ENCODE measurements around the gene ANKRD2.
"Not testable (repeated sequence)": the region's sequence is repeated elsewhere in the genome, so short reads cannot be mapped to it uniquely, and the experiment has no call there.

The ANKRD2 gene

GRCh38 chr10:97574374-97575126 lies 2.0 kb downstream of the ANKRD2 start:
- Mint-ChIP-seq H3K9me3 (no peaks in the 10 kb centered on the region), H3K4me3 (no peak overlapping the region), H3K27ac (no peak overlapping the region), H3K4me1 (no peaks in the 10 kb centered on the region), H3K27me3 (peaks cover 8% of the 10 kb centered on the region), H3K36me3 (ENCODE audit: low read depth) (no peaks in the 10 kb centered on the region)
- ATAC-seq: no peak
- no peak for DNase-seq

GRCh38 chr10:97575127-97575668 lies 2.6 kb downstream of the ANKRD2 start:
- Mint-ChIP-seq H3K4me1 (no peaks in the 10 kb centered on the region), H3K4me3 (no peak overlapping the region), H3K27me3 (peaks cover 8% of the 10 kb centered on the region), H3K27ac (no peak overlapping the region), H3K9me3 (no peaks in the 10 kb centered on the region), H3K36me3 (ENCODE audit: low read depth) (no peaks in the 10 kb centered on the region)
- ATAC-seq (no peak), DNase-seq (no peak)

- not testable (repeated sequence) for DNase-seq; H3K9me3 Mint-ChIP-seq; H3K4me3 Mint-ChIP-seq; H3K4me1 Mint-ChIP-seq; ATAC-seq; H3K36me3 Mint-ChIP-seq (ENCODE audit: low read depth); H3K27me3 Mint-ChIP-seq; H3K27ac Mint-ChIP-seq
Observed at GRCh38 chr10:97576487-97576886, 3.9 kb downstream of the ANKRD2 start.

- no peak overlapping the region for H3K27ac Mint-ChIP-seq
- DNase-seq (no peak), ATAC-seq (no peak)
- no peaks in the 10 kb centered on the region for H3K4me1 Mint-ChIP-seq
- no peaks in the 10 kb centered on the region for H3K9me3 Mint-ChIP-seq
- no peaks in the 10 kb centered on the region for H3K36me3 Mint-ChIP-seq (ENCODE audit: low read depth)
- no peak overlapping the region for H3K4me3 Mint-ChIP-seq
- H3K27me3 Mint-ChIP-seq: peaks cover 8% of the 10 kb centered on the region
Observed at GRCh38 chr10:97577701-97578100, 5.1 kb downstream of the ANKRD2 start.

- no peak for ATAC-seq
- Mint-ChIP-seq H3K27me3 (peaks cover 8% of the 10 kb centered on the region), H3K36me3 (ENCODE audit: low read depth) (no peaks in the 10 kb centered on the region)
Observed at GRCh38 chr10:97578171-97578844, 5.7 kb downstream of the ANKRD2 start.

GRCh38 chr10:97580421-97581367 lies 8.1 kb downstream of the ANKRD2 start:
- H3K4me3 Mint-ChIP-seq: no peak overlapping the region
- H3K4me1 Mint-ChIP-seq: no peaks in the 10 kb centered on the region
- no peaks in the 10 kb centered on the region for H3K9me3 Mint-ChIP-seq
- H3K36me3 Mint-ChIP-seq (ENCODE audit: low read depth): no peaks in the 10 kb centered on the region
- H3K27ac Mint-ChIP-seq: no peak overlapping the region
- ATAC-seq (no peak), DNase-seq (no peak)
- H3K27me3 Mint-ChIP-seq: peaks cover 8% of the 10 kb centered on the region

More at GRCh38 chr10:97578171-97578844, 5.7 kb downstream of the ANKRD2 start:
- no peak overlapping the region for H3K4me3 Mint-ChIP-seq
- no peak for DNase-seq
- no peak overlapping the region for H3K27ac Mint-ChIP-seq
- no peaks in the 10 kb centered on the region for H3K9me3 Mint-ChIP-seq
- H3K4me1 Mint-ChIP-seq: no peaks in the 10 kb centered on the region

GRCh38 chr10:97582169-97582568 lies 9.6 kb downstream of the ANKRD2 start:
- H3K27ac Mint-ChIP-seq: no peak overlapping the region
- no peaks in the 10 kb centered on the region for H3K9me3 Mint-ChIP-seq
- no peak for ATAC-seq
- H3K4me3 Mint-ChIP-seq: no peak overlapping the region
- no peak for DNase-seq
- H3K4me1 Mint-ChIP-seq: no peaks in the 10 kb centered on the region
- H3K27me3 Mint-ChIP-seq: peaks cover 8% of the 10 kb centered on the region
- H3K36me3 Mint-ChIP-seq (ENCODE audit: low read depth): no peaks in the 10 kb centered on the region

- Mint-ChIP-seq H3K4me3 (no peak overlapping the region), H3K36me3 (ENCODE audit: low read depth) (no peaks in the 10 kb centered on the region), H3K27me3 (peaks cover 5% of the 10 kb centered on the region), H3K9me3 (no peaks in the 10 kb centered on the region), H3K27ac (no peak overlapping the region), H3K4me1 (no peaks in the 10 kb centered on the region)
- no peak for DNase-seq
- ATAC-seq: no peak
Observed at GRCh38 chr10:97583476-97583875, 10.9 kb downstream of the ANKRD2 start.

- H3K27me3 Mint-ChIP-seq: no peaks in the 10 kb centered on the region
- H3K4me1 Mint-ChIP-seq: no peaks in the 10 kb centered on the region
- ATAC-seq: no peak
- H3K36me3 Mint-ChIP-seq (ENCODE audit: low read depth): no peaks in the 10 kb centered on the region
- H3K9me3 Mint-ChIP-seq: no peaks in the 10 kb centered on the region
- H3K27ac Mint-ChIP-seq: no peak within 1 kb of the TSS
- no peak for DNase-seq
- no peak within 1 kb of the TSS for H3K4me3 Mint-ChIP-seq
Observed at GRCh38 chr10:97584060-97584797, 11.7 kb downstream of the ANKRD2 start, which contains the start of gene HOGA1. HOGA1 (plus strand) TSS chr10:97584389; CDS start chr10:97584704, 315 bp downstream.

GRCh38 chr10:97584798-97585438 lies 12.3 kb downstream of the ANKRD2 start:
- DNase-seq (no peak), ATAC-seq (no peak)
- Mint-ChIP-seq H3K9me3 (no peaks in the 10 kb centered on the region), H3K27ac (no peak overlapping the region), H3K4me3 (no peak overlapping the region), H3K27me3 (no peaks in the 10 kb centered on the region), H3K36me3 (ENCODE audit: low read depth) (no peaks in the 10 kb centered on the region), H3K4me1 (no peaks in the 10 kb centered on the region)

GRCh38 chr10:97585439-97585811 lies 12.8 kb downstream of the ANKRD2 start:
- Mint-ChIP-seq H3K27ac (no peak overlapping the region), H3K36me3 (ENCODE audit: low read depth) (no peaks in the 10 kb centered on the region)
- ATAC-seq: no peak

GRCh38 chr10:97587183-97587582 lies 14.6 kb downstream of the ANKRD2 start:
- Mint-ChIP-seq H3K4me3 (no peak overlapping the region), H3K36me3 (ENCODE audit: low read depth) (no peaks in the 10 kb centered on the region), H3K27ac (no peak overlapping the region), H3K9me3 (no peaks in the 10 kb centered on the region), H3K4me1 (peaks cover 3% of the 10 kb centered on the region), H3K27me3 (no peaks in the 10 kb centered on the region)
- no peak for DNase-seq
- ATAC-seq: no peak

More at GRCh38 chr10:97585439-97585811, 12.8 kb downstream of the ANKRD2 start:
- no peaks in the 10 kb centered on the region for H3K27me3 Mint-ChIP-seq
- no peak for DNase-seq
- H3K4me3 Mint-ChIP-seq: no peak overlapping the region
- H3K9me3 Mint-ChIP-seq: no peaks in the 10 kb centered on the region
- H3K4me1 Mint-ChIP-seq: peaks cover 1% of the 10 kb centered on the region

- H3K27me3 Mint-ChIP-seq: no peaks in the 10 kb centered on the region
- ATAC-seq (no peak), DNase-seq (no peak)
- no peaks in the 10 kb centered on the region for H3K36me3 Mint-ChIP-seq (ENCODE audit: low read depth)
- no peaks in the 10 kb centered on the region for H3K9me3 Mint-ChIP-seq
- no peak within 1 kb of the TSS for H3K27ac Mint-ChIP-seq
- peaks cover 3% of the 10 kb centered on the region for H3K4me1 Mint-ChIP-seq
- no peak within 1 kb of the TSS for H3K4me3 Mint-ChIP-seq
Observed at GRCh38 chr10:97589479-97589878, 16.9 kb downstream of the ANKRD2 start, which contains the start of gene C10orf62. C10orf62 (plus strand) TSS chr10:97589721; CDS start chr10:97589898, 177 bp downstream.
